ENCODE results near the gene DTYMK.

- TF ChIP-seq CTCF (IDR thresholded peaks at IDR 0.05), result no peak
- TF ChIP-seq POLR2A (IDR thresholded peaks at IDR 0.05), result no peak
Measured at GRCh38 chr2:241734208-241734466, 47.5 kb upstream of the DTYMK start.
